Activated CD8-positive, alpha-beta memory T cell treated with anti-CD3 and anti-CD28 coated beads, Interleukin-2, amount 50 U/mL, for 48 hours (primary cell): ENCODE measurements around the gene UBE2Q2.
"Not testable (repeated sequence)": the region's sequence is repeated elsewhere in the genome, so short reads cannot be mapped to it uniquely, and the experiment has no call there.

Experiments
- DNase-seq: peaks from one replicate; pipeline ENCODE4 v3.0.0-alpha.2; 2020

The UBE2Q2 gene

GRCh38 chr15:75867449-75867848 is 24.2 kb downstream of the UBE2Q2 start:
- no peak for DNase-seq

- no peak for DNase-seq
Observed at GRCh38 chr15:75868019-75868418, 24.8 kb downstream of the UBE2Q2 start.

- DNase-seq: no peak
Observed at GRCh38 chr15:75869446-75869845, 26.2 kb downstream of the UBE2Q2 start.

DNA sequence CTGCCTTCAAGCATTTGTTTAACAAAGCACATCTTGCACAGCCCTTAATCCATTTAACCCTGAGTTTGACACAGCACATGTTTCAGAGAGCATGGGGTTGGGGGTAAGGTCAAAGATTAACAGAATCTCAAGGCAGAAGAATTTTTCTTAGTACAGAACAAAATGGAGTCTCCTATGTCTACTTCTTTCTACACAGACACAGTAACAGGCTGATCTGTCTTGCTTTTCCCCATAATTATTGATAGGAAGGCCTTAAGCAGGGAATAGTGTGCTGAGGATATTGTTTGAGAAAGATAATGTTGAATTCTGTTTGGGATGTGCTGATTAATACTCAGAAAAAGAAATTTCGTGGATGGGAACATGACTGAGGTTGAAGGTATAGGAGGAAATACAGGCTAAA is 28.3 kb downstream of the UBE2Q2 start:
- not testable (repeated sequence) for DNase-seq

GRCh38 chr15:75872403-75872990 is 29.2 kb downstream of the UBE2Q2 start:
- DNase-seq: no peak

DNA sequence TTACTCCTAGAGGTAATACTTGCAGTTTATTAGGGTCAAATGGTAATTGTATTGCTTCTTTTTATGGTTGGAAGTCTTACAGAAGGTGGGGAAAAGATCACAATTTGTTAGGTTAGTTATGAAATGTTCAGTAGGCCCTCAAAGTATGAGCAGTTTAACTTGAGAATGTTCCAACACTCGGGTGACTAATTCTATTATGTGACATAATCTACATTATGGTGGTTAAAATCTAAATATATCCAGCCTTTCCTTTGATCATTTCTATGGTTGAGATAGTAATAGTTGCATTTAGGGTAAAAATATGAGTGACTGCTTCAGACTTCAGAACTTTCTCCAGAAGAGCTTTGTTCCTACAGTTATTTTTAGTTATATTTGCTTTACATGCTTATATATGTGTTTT is 40.8 kb downstream of the UBE2Q2 start:
- DNase-seq: no peak

GRCh38 chr15:75887178-75887577 is 43.9 kb downstream of the UBE2Q2 start:
- no peak for DNase-seq

GRCh38 chr15:75891895-75892294 is 48.6 kb downstream of the UBE2Q2 start:
- no peak for DNase-seq

GRCh38 chr15:75895731-75896130 is 52.5 kb downstream of the UBE2Q2 start:
- DNase-seq: no peak

- DNase-seq: no peak
Observed at GRCh38 chr15:75900577-75900976, 57.3 kb downstream of the UBE2Q2 start.

GRCh38 chr15:75902129-75902557 is 58.9 kb downstream of the UBE2Q2 start:
- DNase-seq: no peak

- peak; percentile 96 for DNase-seq
Observed at GRCh38 chr15:75903331-75904239, 60.3 kb downstream of the UBE2Q2 start, which contains the start of gene FBXO22. TSS of gene FBXO22 (plus strand) at chr15:75903878. CDS start at chr15:75903964, 86 bp downstream.

DNA sequence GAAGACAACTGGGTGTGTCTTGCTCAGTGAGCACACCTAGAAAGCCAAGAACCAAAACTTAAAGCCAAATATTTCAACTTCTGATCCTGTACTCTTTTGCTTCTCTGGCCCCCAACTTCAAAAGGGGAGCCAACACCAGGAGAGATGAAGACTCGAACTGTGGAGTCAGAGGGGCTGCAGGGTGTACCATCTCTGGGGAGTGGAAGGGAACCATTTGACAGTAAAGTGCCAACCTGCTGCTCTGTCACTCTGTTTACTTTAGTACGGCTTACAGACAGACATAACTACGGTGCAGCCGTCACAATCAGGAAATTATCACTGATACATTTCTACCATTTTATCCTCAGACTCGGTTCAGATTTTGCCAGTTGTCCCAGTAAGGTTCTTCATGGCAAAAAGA is 62.0 kb downstream of the UBE2Q2 start:
- no peak for DNase-seq

GRCh38 chr15:75910355-75910754 is 67.1 kb downstream of the UBE2Q2 start:
- not testable (repeated sequence) for DNase-seq

GRCh38 chr15:75916978-75917377 is 73.7 kb downstream of the UBE2Q2 start:
- no peak for DNase-seq

DNA sequence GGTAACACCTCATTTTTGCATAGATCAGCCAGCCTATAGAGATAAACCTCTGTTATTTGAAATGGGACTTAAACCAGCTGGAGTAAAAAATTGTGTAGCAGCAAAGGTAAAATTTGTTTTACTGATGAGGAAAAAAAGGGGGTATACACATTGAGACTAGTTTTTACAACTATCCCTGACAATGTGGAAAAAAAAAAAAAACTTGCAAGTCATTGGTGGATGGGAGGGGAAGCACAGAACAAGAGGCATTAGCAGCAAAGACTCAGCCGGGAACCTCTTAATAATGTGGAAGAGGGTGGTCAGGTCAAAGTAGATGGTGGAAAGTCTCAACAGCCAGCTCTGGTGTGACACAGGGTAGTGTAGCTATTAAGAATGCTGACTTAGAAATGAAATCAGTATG is 74.9 kb downstream of the UBE2Q2 start:
- DNase-seq: no peak

DNA sequence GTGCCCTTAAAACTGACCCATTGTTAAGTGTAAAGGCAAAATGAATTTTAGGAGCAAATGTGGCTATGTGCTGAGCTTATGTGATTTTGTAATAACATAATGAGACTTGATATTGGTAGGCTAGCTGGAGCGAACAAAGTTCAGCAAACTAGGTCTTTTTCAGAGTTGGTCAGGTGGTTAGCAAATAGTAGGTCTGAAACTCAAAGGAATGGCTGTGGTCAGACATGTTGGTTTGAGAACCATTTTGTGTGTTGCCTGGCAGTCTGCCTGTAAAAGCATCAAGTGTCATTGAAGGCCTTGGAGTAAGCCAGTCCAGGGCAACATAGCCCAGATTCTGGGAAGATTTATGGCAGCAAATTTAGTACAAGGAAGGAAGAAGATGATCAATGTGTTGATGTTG is 76.8 kb downstream of the UBE2Q2 start:
- DNase-seq: no peak

GRCh38 chr15:75921732-75922703 is 78.8 kb downstream of the UBE2Q2 start:
- DNase-seq: no peak

GRCh38 chr15:75923756-75924155 is 80.5 kb downstream of the UBE2Q2 start:
- no peak for DNase-seq

DNA sequence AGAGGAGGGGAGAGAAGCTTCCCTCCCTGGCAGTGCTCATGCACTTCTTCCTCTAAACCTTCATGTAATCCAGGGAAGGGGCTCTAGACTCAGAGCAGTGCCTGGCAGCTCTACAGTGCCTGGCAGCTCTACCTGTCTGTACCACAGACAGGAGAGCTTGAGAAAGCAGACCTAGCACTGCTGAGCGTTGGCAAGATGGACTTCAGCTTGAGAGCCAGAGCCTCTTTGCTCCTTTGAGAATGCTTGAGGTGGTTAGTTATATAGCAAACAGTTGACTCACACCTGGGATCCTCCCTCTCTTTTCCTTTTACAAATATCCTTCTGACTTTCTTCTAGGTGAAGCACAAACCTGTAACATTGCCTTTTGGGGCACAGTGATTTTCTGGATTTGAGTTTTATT is 81.3 kb downstream of the UBE2Q2 start:
- no peak for DNase-seq

- no peak for DNase-seq
Observed at GRCh38 chr15:75925440-75925839, 82.2 kb downstream of the UBE2Q2 start.

DNA sequence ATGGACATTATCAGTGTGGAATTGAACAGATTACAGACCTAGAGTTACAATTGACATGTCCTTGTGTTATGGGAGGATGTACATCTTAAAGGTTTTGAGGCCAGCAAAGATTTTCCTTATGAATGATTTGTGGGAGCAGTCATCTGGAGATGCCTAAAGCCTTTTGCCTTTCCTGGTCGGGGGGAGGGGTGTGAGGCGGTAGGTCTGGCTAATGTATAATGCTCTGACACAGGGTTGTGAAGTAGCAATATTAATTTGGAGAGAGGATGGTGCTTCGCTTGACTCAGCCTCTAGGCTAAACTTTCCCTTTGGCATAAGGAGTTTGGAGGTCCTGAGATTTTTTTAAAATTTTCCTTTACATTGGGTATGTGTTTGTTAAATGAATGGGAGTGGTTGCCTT is 83.7 kb downstream of the UBE2Q2 start:
- DNase-seq: no peak

DNA sequence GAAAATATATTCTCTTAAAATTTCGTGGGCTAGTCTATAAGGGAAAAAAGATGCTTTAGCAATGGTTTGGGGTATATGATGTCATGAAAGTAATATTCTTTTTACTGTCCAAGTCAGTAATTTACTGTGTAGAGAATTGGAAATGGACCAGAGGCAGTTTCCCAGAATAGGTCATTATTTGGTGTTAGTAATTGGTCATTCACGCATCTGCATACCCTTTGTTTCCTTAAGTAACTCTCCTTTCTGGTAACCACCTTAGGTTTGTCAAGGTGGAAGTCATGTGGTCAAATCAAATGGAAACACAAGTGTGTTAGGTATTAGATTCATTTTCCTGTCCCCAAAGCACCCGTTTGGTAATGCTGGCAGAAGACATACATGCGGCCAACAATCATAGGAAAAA is 84.4 kb downstream of the UBE2Q2 start:
- DNase-seq: no peak
